ENCODE data around the gene CELSR3. TPM values are rescaled to one million over a fixed set of nuclear protein-coding genes. Genes with fewer than 3 reads are reported as not detected.

The CELSR3 gene
- total and polyA plus RNA-seq, 4 donors = 0.16 to 0.37 (median 0.26) TPM

GRCh38 chr3:48592519-48593087 is 70.1 kb downstream of the CELSR3 start:
- H3K4me1 ChIP-seq (ENCODE audit: control insufficient read depth in 4 of 4, insufficient read depth in 4 of 4, low read length in 3 of 4) = peaks cover 0 to 4% (median 0%) of the 10 kb centered on the region in 4 donors
- TF ChIP-seq, protein P1, sequence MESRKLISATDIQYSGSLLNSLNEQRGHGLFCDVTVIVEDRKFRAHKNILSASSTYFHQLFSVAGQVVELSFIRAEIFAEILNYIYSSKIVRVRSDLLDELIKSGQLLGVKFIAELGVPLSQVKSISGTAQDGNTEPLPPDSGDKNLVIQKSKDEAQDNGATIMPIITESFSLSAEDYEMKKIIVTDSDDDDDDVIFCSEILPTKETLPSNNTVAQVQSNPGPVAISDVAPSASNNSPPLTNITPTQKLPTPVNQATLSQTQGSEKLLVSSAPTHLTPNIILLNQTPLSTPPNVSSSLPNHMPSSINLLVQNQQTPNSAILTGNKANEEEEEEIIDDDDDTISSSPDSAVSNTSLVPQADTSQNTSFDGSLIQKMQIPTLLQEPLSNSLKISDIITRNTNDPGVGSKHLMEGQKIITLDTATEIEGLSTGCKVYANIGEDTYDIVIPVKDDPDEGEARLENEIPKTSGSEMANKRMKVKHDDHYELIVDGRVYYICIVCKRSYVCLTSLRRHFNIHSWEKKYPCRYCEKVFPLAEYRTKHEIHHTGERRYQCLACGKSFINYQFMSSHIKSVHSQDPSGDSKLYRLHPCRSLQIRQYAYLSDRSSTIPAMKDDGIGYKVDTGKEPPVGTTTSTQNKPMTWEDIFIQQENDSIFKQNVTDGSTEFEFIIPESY (IDR thresholded peaks at IDR 0.05) = no peak
- TF ChIP-seq, protein P2, sequence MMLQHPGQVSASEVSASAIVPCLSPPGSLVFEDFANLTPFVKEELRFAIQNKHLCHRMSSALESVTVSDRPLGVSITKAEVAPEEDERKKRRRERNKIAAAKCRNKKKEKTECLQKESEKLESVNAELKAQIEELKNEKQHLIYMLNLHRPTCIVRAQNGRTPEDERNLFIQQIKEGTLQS (IDR thresholded peaks at IDR 0.05) = no peak
- no peak for TF ChIP-seq FOXA2 (IDR thresholded peaks at IDR 0.05)
- TF ChIP-seq TAF1 (conservative IDR thresholded peaks at IDR 0.05) = no peak
- no peak for TF ChIP-seq GABPA (IDR thresholded peaks at IDR 0.05 in 1 of 2, conservative IDR thresholded peaks at IDR 0.05 in 1 of 2)
- DNase-seq (ENCODE audit: low spot score) = no peak
- H3K9me3 ChIP-seq (ENCODE audit: control insufficient read depth in 4 of 4, low read length in 3 of 4) = no peaks in the 10 kb centered on the region
- H3K27me3 ChIP-seq (ENCODE audit: control insufficient read depth in 4 of 4, insufficient read depth in 4 of 4, low read length in 3 of 4) = no peaks in the 10 kb centered on the region
- H3K9ac ChIP-seq (ENCODE audit: low read depth in 1 of 2, low read length in 2 of 2) = no peak overlapping the region
- no peak overlapping the region for H3K4me3 ChIP-seq (ENCODE audit: low read depth in 1 of 3, low read length in 3 of 3)
- no peak overlapping the region for H3K27ac ChIP-seq (ENCODE audit: low read depth in 1 of 2, low read length in 2 of 2)
- WGBS = 92% methylated on average over 21 of the region's 21 CpGs
- peaks cover 0 to 2% (median 1%) of the 10 kb centered on the region in 4 donors for H3K36me3 ChIP-seq (ENCODE audit: control insufficient read depth in 4 of 4, insufficient read depth in 3 of 4, low read depth in 1 of 4, low read length in 3 of 4)

GRCh38 chr3:48591886-48592518 is 70.7 kb downstream of the CELSR3 start:
- TF ChIP-seq EGR1 (IDR thresholded peaks at IDR 0.05; ENCODE audit: low read depth in 2 of 2) (no peak), FOXA2 (IDR thresholded peaks at IDR 0.05) (no peak), RAD21 (IDR thresholded peaks at IDR 0.05) (no peak), RXRA (IDR thresholded peaks at IDR 0.05) (no peak), HNF4A (conservative IDR thresholded peaks at IDR 0.05) (no peak), NR2F2 (IDR thresholded peaks at IDR 0.05) (no peak), YY1 (IDR thresholded peaks at IDR 0.05) (no peak), TAF1 (conservative IDR thresholded peaks at IDR 0.05) (no peak), JUND (IDR thresholded peaks at IDR 0.05) (no peak), GABPA (IDR thresholded peaks at IDR 0.05 in 1 of 2, conservative IDR thresholded peaks at IDR 0.05 in 1 of 2) (no peak), FOXA1 (IDR thresholded peaks at IDR 0.05) (no peak), SP1 (IDR thresholded peaks at IDR 0.05) (no peak), MAX (IDR thresholded peaks at IDR 0.05) (no peak), HNF4G (IDR thresholded peaks at IDR 0.05) (no peak), CTCF (IDR thresholded peaks at IDR 0.05; ENCODE audit: low read depth, low read length, missing input control) (no peak)
- TF ChIP-seq, protein P2 (IDR thresholded peaks at IDR 0.05) = no peak
- TF ChIP-seq, protein P3, sequence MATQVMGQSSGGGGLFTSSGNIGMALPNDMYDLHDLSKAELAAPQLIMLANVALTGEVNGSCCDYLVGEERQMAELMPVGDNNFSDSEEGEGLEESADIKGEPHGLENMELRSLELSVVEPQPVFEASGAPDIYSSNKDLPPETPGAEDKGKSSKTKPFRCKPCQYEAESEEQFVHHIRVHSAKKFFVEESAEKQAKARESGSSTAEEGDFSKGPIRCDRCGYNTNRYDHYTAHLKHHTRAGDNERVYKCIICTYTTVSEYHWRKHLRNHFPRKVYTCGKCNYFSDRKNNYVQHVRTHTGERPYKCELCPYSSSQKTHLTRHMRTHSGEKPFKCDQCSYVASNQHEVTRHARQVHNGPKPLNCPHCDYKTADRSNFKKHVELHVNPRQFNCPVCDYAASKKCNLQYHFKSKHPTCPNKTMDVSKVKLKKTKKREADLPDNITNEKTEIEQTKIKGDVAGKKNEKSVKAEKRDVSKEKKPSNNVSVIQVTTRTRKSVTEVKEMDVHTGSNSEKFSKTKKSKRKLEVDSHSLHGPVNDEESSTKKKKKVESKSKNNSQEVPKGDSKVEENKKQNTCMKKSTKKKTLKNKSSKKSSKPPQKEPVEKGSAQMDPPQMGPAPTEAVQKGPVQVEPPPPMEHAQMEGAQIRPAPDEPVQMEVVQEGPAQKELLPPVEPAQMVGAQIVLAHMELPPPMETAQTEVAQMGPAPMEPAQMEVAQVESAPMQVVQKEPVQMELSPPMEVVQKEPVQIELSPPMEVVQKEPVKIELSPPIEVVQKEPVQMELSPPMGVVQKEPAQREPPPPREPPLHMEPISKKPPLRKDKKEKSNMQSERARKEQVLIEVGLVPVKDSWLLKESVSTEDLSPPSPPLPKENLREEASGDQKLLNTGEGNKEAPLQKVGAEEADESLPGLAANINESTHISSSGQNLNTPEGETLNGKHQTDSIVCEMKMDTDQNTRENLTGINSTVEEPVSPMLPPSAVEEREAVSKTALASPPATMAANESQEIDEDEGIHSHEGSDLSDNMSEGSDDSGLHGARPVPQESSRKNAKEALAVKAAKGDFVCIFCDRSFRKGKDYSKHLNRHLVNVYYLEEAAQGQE (IDR thresholded peaks at IDR 0.05) = no peak
- Histone ChIP-seq H3K36me3 (ENCODE audit: control insufficient read depth in 4 of 4, insufficient read depth in 3 of 4, low read depth in 1 of 4, low read length in 3 of 4) (no peaks in the 10 kb centered on the region), H3K4me3 (ENCODE audit: low read depth in 1 of 3, low read length in 3 of 3) (no peak overlapping the region), H3K27ac (ENCODE audit: low read depth in 1 of 2, low read length in 2 of 2) (no peak overlapping the region), H3K9me3 (ENCODE audit: control insufficient read depth in 4 of 4, low read length in 3 of 4) (no peaks in the 10 kb centered on the region), H3K4me1 (ENCODE audit: control insufficient read depth in 4 of 4, insufficient read depth in 4 of 4, low read length in 3 of 4) (peaks cover 0 to 4% (median 0%) of the 10 kb centered on the region in 4 donors), H3K27me3 (ENCODE audit: control insufficient read depth in 4 of 4, insufficient read depth in 4 of 4, low read length in 3 of 4) (no peaks in the 10 kb centered on the region), H3K9ac (ENCODE audit: low read depth in 1 of 2, low read length in 2 of 2) (no peak overlapping the region)
- no peak for DNase-seq (ENCODE audit: low spot score)
- WGBS = 92% methylated on average over 22 of the region's 22 CpGs
